KBM-7 (cell line): ENCODE results near the gene SH3D19.

Experiments
- DNase-seq: peaks from one replicate; pipeline ENCODE4 v3.0.0-alpha.2; 2015
- in situ Hi-C: fragments of 300-500 bp; cut with MboI; formaldehyde crosslinking; loops from 2 replicates; pipeline ENCODE4 v1.14.3; 2020; ENCODE audit warnings: low sequenced_read_pairs, low pct_unique_long_range_greater_than_20kb, mixed read lengths

SH3D19 gene

GRCh38 chr4:151205722-151206121 is 119.7 kb downstream of the SH3D19 start:
- no peak for DNase-seq
- in situ Hi-C loops = no loop called here

- in situ Hi-C loops = no loop called here
- no peak for DNase-seq
Measured at GRCh38 chr4:151204925-151205524, 120.4 kb downstream of the SH3D19 start.

GRCh38 chr4:151202851-151203455 is 122.5 kb downstream of the SH3D19 start:
- in situ Hi-C loops = no loop called here
- DNase-seq = no peak

GRCh38 chr4:151202381-151202780 is 123.0 kb downstream of the SH3D19 start:
- in situ Hi-C loops = no loop called here
- no peak for DNase-seq

GRCh38 chr4:151199319-151200190 is 125.8 kb downstream of the SH3D19 start:
- DNase-seq = no peak
- in situ Hi-C loops = no loop called here

- no peak for DNase-seq
- in situ Hi-C loops = no loop called here
Measured at GRCh38 chr4:151198748-151199147, 126.7 kb downstream of the SH3D19 start.

- no peak for DNase-seq
- in situ Hi-C loops = no loop called here
Measured at GRCh38 chr4:151197247-151197646, 128.2 kb downstream of the SH3D19 start.

GRCh38 chr4:151195801-151196200 is 129.6 kb downstream of the SH3D19 start:
- in situ Hi-C loops = no loop called here
- no peak for DNase-seq

GRCh38 chr4:151193414-151193813 is 132.0 kb downstream of the SH3D19 start:
- DNase-seq = no peak
- in situ Hi-C loops = no loop called here

- in situ Hi-C loops = no loop called here
- DNase-seq = no peak
Measured at GRCh38 chr4:151192556-151193235, 132.7 kb downstream of the SH3D19 start.

- in situ Hi-C loops = no loop called here
- no peak for DNase-seq
Measured at GRCh38 chr4:151184523-151185458, 140.6 kb downstream of the SH3D19 start.

- in situ Hi-C loops = no loop called here
- no peak for DNase-seq
Measured at GRCh38 chr4:151182455-151182996, 142.9 kb downstream of the SH3D19 start.

- no peak for DNase-seq
- in situ Hi-C loops = no loop called here
Measured at GRCh38 chr4:151176685-151177084, 148.7 kb downstream of the SH3D19 start.

- DNase-seq = no peak
- in situ Hi-C loops = no loop called here
Measured at GRCh38 chr4:151175754-151176631, 149.4 kb downstream of the SH3D19 start.

GRCh38 chr4:151175233-151175632 is 150.2 kb downstream of the SH3D19 start:
- in situ Hi-C loops = no loop called here
- DNase-seq = no peak

- no peak for DNase-seq
- in situ Hi-C loops = no loop called here
Measured at GRCh38 chr4:151174784-151175183, 150.6 kb downstream of the SH3D19 start.

GRCh38 chr4:151173871-151174270 is 151.5 kb downstream of the SH3D19 start:
- no peak for DNase-seq
- in situ Hi-C loops = no loop called here

GRCh38 chr4:151169900-151170299 is 155.5 kb downstream of the SH3D19 start:
- in situ Hi-C loops = no loop called here
- DNase-seq = no peak
